Measurements from ENCODE around the gene TNFRSF8. TPM values are rescaled to one million over a fixed set of nuclear protein-coding genes. Genes with fewer than 3 reads are reported as not detected.

TNFRSF8 gene
- polyA plus RNA-seq, 1 experiment, result 0.22 TPM

Small RNA genes lying within 50 kb of the gene (small RNA-seq; reads per million reads assigned to genes)
- gene AL096840.1 (ENCODE audit: insufficient read length, low read depth) (not detected), gene MIR4632 (ENCODE audit: insufficient read length, low read depth) (not detected), gene MIR6729 (ENCODE audit: insufficient read length, low read depth) (not detected), gene RF00019 (ENCODE audit: insufficient read length, low read depth) (not detected), gene RN7SL649P (ENCODE audit: insufficient read length, low read depth) (not detected), gene RNU6-777P (ENCODE audit: insufficient read length, low read depth) (not detected), gene RPL23AP89 (ENCODE audit: insufficient read length, low read depth) (not detected)

Other genes starting within 250 kb of the TNFRSF8 start
- gene NPPA, start 215.5 kb upstream of the TNFRSF8 start, polyA plus RNA-seq (2011; rRNA removed), result not detected in 2 replicates
- not detected in 2 replicates for gene NPPB, start 204.4 kb upstream of the TNFRSF8 start, polyA plus RNA-seq (2011; rRNA removed)
- 35.8 and 45.5 TPM in 2 replicates for gene KIAA2013, start 136.9 kb upstream of the TNFRSF8 start, polyA plus RNA-seq (2011; rRNA removed)
- gene PLOD1, start 128.6 kb upstream of the TNFRSF8 start, polyA plus RNA-seq (2011; rRNA removed), result 314 and 427 TPM in 2 replicates
- 43.9 and 53.9 TPM in 2 replicates for gene MFN2, start 82.9 kb upstream of the TNFRSF8 start, polyA plus RNA-seq (2011; rRNA removed)
- 9.0 and 10.2 TPM in 2 replicates for gene MIIP, start 43.8 kb upstream of the TNFRSF8 start, polyA plus RNA-seq (2011; rRNA removed)
- 5.9 and 6.2 TPM in 2 replicates for gene TNFRSF1B, start 103.7 kb downstream of the TNFRSF8 start, polyA plus RNA-seq (2011; rRNA removed)
- gene VPS13D, start 166.7 kb downstream of the TNFRSF8 start, polyA plus RNA-seq (2011; rRNA removed), result 18.3 and 19.0 TPM in 2 replicates